T-cell (primary cell): Measurements from ENCODE around the gene OR52W1. TPM values are rescaled to one million over a fixed set of nuclear protein-coding genes. Genes with fewer than 3 reads are reported as not detected.
A peak's percentile ranks its signal among the peaks of the same experiment; 100 is the strongest.

Experiments
- ATAC-seq, 4 experiments: fragments of 200-7000 bp in 3 of 4; fragments of 150-1000 bp in 1 of 4; cut with Tn5 transposase; replicated peaks in 1 of 4; 1 replicate in 3 of 4; 2 replicates in 1 of 4; pipeline ENCODE4 v1.10.0; 2021; ENCODE audit warnings: moderate library complexity in 3 of 4, mild to moderate bottlenecking in 2 of 4, moderate number of reproducible peaks in 1 of 4
- CTCF ChIA-PET, 2 donors: fragments of 300-600 bp; sonication (Branson Sonifier 250); formaldehyde crosslinking; loops; one replicate each; lab custom pipeline; 2022; ENCODE audit warnings: antibody characterized with exemption in 2 of 2; lab: Charles Lee
- POLR2A ChIA-PET, 2 donors: fragments of 300-600 bp; sonication (Branson Sonifier 250); formaldehyde crosslinking; loops; one replicate each; lab custom pipeline; 2022; ENCODE audit warnings: antibody characterized with exemption in 2 of 2; lab: Charles Lee
- DNase-seq, 35 experiments: peaks; one replicate each; pipeline versions ENCODE4 v3.0.0 to v3.0.0-alpha.2; 2013 to 2023
- H3K27ac ChIP-seq: one replicate; pipeline ENCODE4 v1.5.1; 2013; ENCODE audit warnings: low read length
- H3K27me3 ChIP-seq, 2 experiments: replicated peaks in 1 of 2; 1 replicate in 1 of 2; 2 replicates in 1 of 2; pipeline versions ENCODE4 v1.6.1 to v1.7.0; 2013; ENCODE audit warnings: low read length in 1 of 2, mixed read lengths in 1 of 2; ENCODE audit not compliant: control insufficient read depth in 2 of 2, insufficient read depth in 2 of 2; ENCODE audit errors: extremely low read depth in 1 of 2
- H3K36me3 ChIP-seq, 2 donors: 1 replicate in 1 of 2; 2 replicates in 1 of 2; pipeline versions ENCODE4 v1.6.1 to v1.7.0; 2013; ENCODE audit warnings: low read length in 1 of 2; ENCODE audit not compliant: control insufficient read depth in 2 of 2, insufficient read depth in 1 of 2; ENCODE audit errors: extremely low read depth in 1 of 2
- H3K4me1 ChIP-seq, 2 experiments: 1 replicate in 1 of 2; 2 replicates in 1 of 2; pipeline versions ENCODE4 v1.6.1 to v1.7.0; 2013; ENCODE audit warnings: low read length in 2 of 2, mixed read lengths in 1 of 2; ENCODE audit not compliant: insufficient read depth in 2 of 2, control insufficient read depth in 1 of 2; ENCODE audit errors: extremely low read depth in 1 of 2
- H3K4me3 ChIP-seq, 2 donors: 1 replicate in 1 of 2; 2 replicates in 1 of 2; pipeline versions ENCODE4 v1.5.1 to v1.7.0; 2013; ENCODE audit warnings: mild to moderate bottlenecking in 2 of 2, low read length in 1 of 2, moderate library complexity in 1 of 2; ENCODE audit not compliant: control insufficient read depth in 1 of 2; ENCODE audit errors: extremely low read depth in 1 of 2
- H3K9me3 ChIP-seq: 2 replicates; pipeline ENCODE4 v1.7.0; 2013
- H3K27ac Mint-ChIP-seq, 2 donors: one replicate each; pipeline ENCODE4 v1.8.0; 2020 to 2021; ENCODE audit warnings: mild to moderate bottlenecking in 2 of 2, mixed read lengths in 2 of 2
- H3K27me3 Mint-ChIP-seq, 2 donors: one replicate each; pipeline ENCODE4 v1.8.0; 2021 to 2022; ENCODE audit warnings: mixed read lengths in 2 of 2
- H3K36me3 Mint-ChIP-seq: one replicate; pipeline ENCODE4 v1.8.0; 2021; ENCODE audit warnings: mixed read lengths
- H3K4me1 Mint-ChIP-seq, 3 donors: one replicate each; pipeline ENCODE4 v1.8.0; 2020 to 2022; ENCODE audit warnings: mixed read lengths in 3 of 3, mild to moderate bottlenecking in 1 of 3
- H3K4me3 Mint-ChIP-seq, 3 donors: one replicate each; pipeline ENCODE4 v1.8.0; 2020 to 2022; ENCODE audit warnings: mild to moderate bottlenecking in 3 of 3, mixed read lengths in 3 of 3, moderate library complexity in 3 of 3
- H3K9me3 Mint-ChIP-seq, 3 donors: one replicate each; pipeline ENCODE4 v1.8.0; 2020 to 2022; ENCODE audit warnings: mixed read lengths in 3 of 3
- WGBS: methylation state at CpG from one replicate; pipeline ENCODE4 v1.1.5; 2013; ENCODE audit warnings: missing lambda C conversion rate; ENCODE audit not compliant: insufficient coverage; 5-methylcytosine and 5-hydroxymethylcytosine counted together
- total RNA-seq, 35 experiments: library from RNA in 6 of 35; stranded (reverse) in 6 of 35; fragments of 120-200 nt in 1 of 35; gene quantifications; one replicate each; pipeline versions ENCODE4 v1.2.1 to v1.2.4 and lab custom pipeline; 2013 to 2026

The OR52W1 gene
- total RNA-seq, 5 donors from 2014 or later (not counting 1 experiment from before 2014, with no cell fraction given), result not detected

DNA sequence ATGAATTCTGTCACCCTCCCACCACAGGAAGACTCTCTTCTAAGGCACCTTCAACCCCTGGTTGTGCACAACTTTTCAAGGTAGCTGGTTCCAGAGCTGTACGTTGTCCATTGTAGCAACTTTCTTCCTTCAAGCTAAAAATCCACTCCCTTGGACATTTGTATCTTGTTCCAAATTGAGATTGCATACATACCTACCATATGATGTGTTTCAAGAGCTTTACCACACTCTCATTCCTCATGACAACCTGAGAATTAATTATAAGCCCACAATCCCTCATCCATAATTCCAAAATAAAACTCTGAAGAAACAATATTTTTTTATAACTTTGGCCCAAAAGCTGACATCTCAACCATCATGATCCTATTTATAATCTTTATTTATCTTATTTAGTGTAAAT, 3.0 kb downstream of the OR52W1 start:
- peaks cover 10 to 29% of the 10 kb centered on the region in 2 experiments for H3K4me1 ChIP-seq
- no peak overlapping the region for H3K27ac ChIP-seq
- no peak for DNase-seq
- peaks cover 15% of the 10 kb centered on the region for H3K36me3 Mint-ChIP-seq
- H3K27me3 ChIP-seq, result no peaks in the 10 kb centered on the region
- no peak overlapping the region for H3K4me3 Mint-ChIP-seq
- no peak overlapping the region for H3K4me3 ChIP-seq
- H3K9me3 ChIP-seq, result no peaks in the 10 kb centered on the region
- peaks cover 36 to 43% (median 40%) of the 10 kb centered on the region in 3 donors for H3K4me1 Mint-ChIP-seq
- H3K9me3 Mint-ChIP-seq, result no peaks in the 10 kb centered on the region
- CTCF ChIA-PET, result interaction anchor here (0.8 to 0.9 kb wide), 2 partner anchors 10 to 14 kb away, joined by 3 read pairs; no protein-coding TSS in a partner anchor
- POLR2A ChIA-PET, result no interaction called here
- peaks cover 3 to 4% of the 10 kb centered on the region in 2 donors for H3K36me3 ChIP-seq
- ATAC-seq, result no peak
- no peaks in the 10 kb centered on the region for H3K27me3 Mint-ChIP-seq
- peak overlapping the region in 1 of 2 donors; percentile 8 for H3K27ac Mint-ChIP-seq
- WGBS, result 80% methylated on average over 1 of the region's 1 CpG

DNA sequence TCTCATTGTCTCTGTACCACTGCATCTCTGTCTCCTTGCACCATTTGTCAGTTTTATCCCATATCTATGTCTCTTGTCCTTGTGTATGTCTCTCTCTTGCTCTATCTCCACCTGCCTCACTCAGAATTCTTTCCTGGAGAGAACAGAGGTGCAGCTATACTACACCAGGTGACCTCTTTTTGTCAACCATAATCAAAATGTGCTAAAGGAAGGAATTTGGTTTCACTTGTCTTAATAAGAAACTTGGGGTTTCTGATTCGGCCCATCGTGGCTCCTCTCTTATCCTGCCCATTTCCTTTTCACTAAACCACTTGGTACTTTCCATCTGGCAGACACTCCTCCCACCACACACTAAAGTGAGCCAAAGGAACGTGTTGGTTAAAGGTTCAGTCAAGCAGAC, 4.3 kb downstream of the OR52W1 start:
- no CpG with 5 or more reads among the region's 3 CpGs for WGBS
- H3K4me3 ChIP-seq, result no peak overlapping the region
- no peaks in the 10 kb centered on the region for H3K9me3 ChIP-seq
- Mint-ChIP-seq H3K4me1 (peaks cover 36 to 41% (median 40%) of the 10 kb centered on the region in 3 donors), H3K27ac (peak overlapping the region; percentile 31 to 51), H3K9me3 (no peaks in the 10 kb centered on the region), H3K27me3 (no peaks in the 10 kb centered on the region), H3K36me3 (peaks cover 15% of the 10 kb centered on the region), H3K4me3 (peak overlapping the region in 1 of 3 donors; percentile 24)
- H3K36me3 ChIP-seq, result peaks cover 4% of the 10 kb centered on the region in 2 donors
- peaks cover 10 to 29% of the 10 kb centered on the region in 2 experiments for H3K4me1 ChIP-seq
- peak overlapping the region; percentile 37 for H3K27ac ChIP-seq
- ChIA-PET CTCF (no interaction called here), POLR2A (no interaction called here)
- no peaks in the 10 kb centered on the region for H3K27me3 ChIP-seq
- ATAC-seq (peak in 1 of 4 experiments; percentile 73), DNase-seq (peak in 15 of 35 experiments; percentile 6 to 55 (median 18))

DNA sequence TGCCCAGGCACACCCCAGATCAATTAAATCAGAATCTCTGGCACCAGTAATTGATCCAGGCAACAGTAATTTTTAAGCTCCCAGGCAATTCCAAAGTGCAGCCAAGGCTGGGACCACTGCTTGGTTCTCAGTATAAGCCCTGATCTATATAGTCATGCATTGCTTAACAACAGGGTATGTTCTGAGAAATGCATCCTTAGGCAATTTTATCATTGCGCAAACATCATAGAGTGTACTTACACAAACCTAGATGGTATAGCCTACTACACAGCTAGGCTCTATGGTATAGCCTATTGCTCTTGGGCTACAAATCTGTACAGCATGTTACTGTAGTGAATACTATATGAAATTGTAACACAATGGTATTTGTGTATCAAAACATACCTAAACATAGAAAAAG, 5.7 kb downstream of the OR52W1 start:
- H3K27me3 Mint-ChIP-seq, result no peaks in the 10 kb centered on the region
- H3K4me1 ChIP-seq, result peaks cover 10 to 28% of the 10 kb centered on the region in 2 experiments
- no peaks in the 10 kb centered on the region for H3K9me3 Mint-ChIP-seq
- ChIA-PET POLR2A (no interaction called here), CTCF (no interaction called here)
- no peak overlapping the region for H3K27ac Mint-ChIP-seq
- ATAC-seq, result no peak
- peaks cover 36 to 41% (median 40%) of the 10 kb centered on the region in 3 donors for H3K4me1 Mint-ChIP-seq
- H3K27ac ChIP-seq, result no peak overlapping the region
- WGBS, result 100% methylated on average over 1 of the region's 1 CpG
- H3K36me3 Mint-ChIP-seq, result peaks cover 22% of the 10 kb centered on the region
- H3K9me3 ChIP-seq, result no peaks in the 10 kb centered on the region
- H3K4me3 Mint-ChIP-seq, result no peak overlapping the region
- peaks cover 4 to 11% of the 10 kb centered on the region in 2 donors for H3K36me3 ChIP-seq
- H3K27me3 ChIP-seq, result no peaks in the 10 kb centered on the region
- DNase-seq, result no peak
- no peak overlapping the region for H3K4me3 ChIP-seq

GRCh38 chr11:6205366-6205765, 6.3 kb downstream of the OR52W1 start, which contains the start of gene C11orf42:
Gene C11orf42, plus strand, starts transcription at chr11:6205557. Its CDS starts 59 bp downstream, at chr11:6205616.
- Histone ChIP-seq H3K9me3 (no peaks in the 10 kb centered on the region), H3K36me3 (peaks cover 4 to 16% of the 10 kb centered on the region in 2 donors), H3K4me1 (peaks cover 10 to 23% of the 10 kb centered on the region in 2 experiments), H3K27ac (no peak within 1 kb of the TSS), H3K27me3 (no peaks in the 10 kb centered on the region), H3K4me3 (no peak within 1 kb of the TSS)
- H3K27ac Mint-ChIP-seq, result no peak within 1 kb of the TSS
- no peak for DNase-seq
- no CpG with 5 or more reads among the region's 1 CpG for WGBS
- H3K36me3 Mint-ChIP-seq, result peaks cover 25% of the 10 kb centered on the region
- no peak for ATAC-seq
- H3K9me3 Mint-ChIP-seq, result no peaks in the 10 kb centered on the region
- H3K4me3 Mint-ChIP-seq, result no peak within 1 kb of the TSS
- H3K4me1 Mint-ChIP-seq, result peaks cover 36 to 40% (median 40%) of the 10 kb centered on the region in 3 donors
- H3K27me3 Mint-ChIP-seq, result no peaks in the 10 kb centered on the region
- ChIA-PET POLR2A (no interaction called here), CTCF (no interaction called here)

DNA sequence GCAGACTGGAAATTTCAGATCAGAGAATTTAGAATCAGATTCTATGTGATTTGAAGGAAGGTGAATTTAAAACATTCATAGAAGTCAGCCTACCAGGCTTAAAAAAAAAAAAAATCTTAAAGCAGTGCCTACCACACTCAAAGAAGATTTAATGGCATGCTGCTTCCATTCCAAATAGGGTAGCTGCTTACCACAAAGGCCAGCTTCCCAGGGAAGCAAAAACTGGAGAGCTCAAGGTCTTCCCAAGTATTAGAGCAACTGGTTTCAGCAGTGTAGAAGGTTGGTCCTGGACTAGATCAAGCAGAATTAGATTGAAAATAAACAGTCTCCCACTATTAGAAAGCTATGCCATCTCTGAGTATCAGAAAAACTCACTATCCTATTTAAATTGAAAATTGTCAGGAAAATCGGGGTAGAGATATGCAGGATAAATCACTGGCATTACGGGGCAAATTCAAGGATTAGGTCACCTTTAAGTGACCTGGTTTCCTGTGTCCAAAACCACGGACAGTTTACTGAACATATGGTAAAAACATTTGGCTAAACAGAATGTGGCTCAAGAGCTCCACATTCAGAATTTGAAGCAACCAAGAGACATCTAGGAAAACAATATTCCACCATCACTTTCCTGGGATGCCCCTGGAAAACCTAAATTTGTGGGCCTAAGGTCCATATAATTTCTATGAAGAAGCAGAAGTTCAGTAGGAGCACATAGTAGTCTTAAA, 7.6 kb downstream of the OR52W1 start:
- Mint-ChIP-seq H3K4me3 (no peak overlapping the region), H3K9me3 (no peaks in the 10 kb centered on the region), H3K27me3 (no peaks in the 10 kb centered on the region), H3K36me3 (peaks cover 33% of the 10 kb centered on the region), H3K27ac (no peak overlapping the region), H3K4me1 (peaks cover 31 to 34% (median 32%) of the 10 kb centered on the region in 3 donors)
- DNase-seq (no peak), ATAC-seq (no peak)
- Histone ChIP-seq H3K27ac (no peak overlapping the region), H3K9me3 (no peaks in the 10 kb centered on the region), H3K36me3 (peaks cover 4 to 27% of the 10 kb centered on the region in 2 donors), H3K4me3 (no peak overlapping the region), H3K4me1 (peaks cover 10 to 12% of the 10 kb centered on the region in 2 experiments), H3K27me3 (no peaks in the 10 kb centered on the region)
- POLR2A ChIA-PET, result no interaction called here
- CTCF ChIA-PET, result no interaction called here
- WGBS, result 94% methylated on average over 2 of the region's 3 CpGs

DNA sequence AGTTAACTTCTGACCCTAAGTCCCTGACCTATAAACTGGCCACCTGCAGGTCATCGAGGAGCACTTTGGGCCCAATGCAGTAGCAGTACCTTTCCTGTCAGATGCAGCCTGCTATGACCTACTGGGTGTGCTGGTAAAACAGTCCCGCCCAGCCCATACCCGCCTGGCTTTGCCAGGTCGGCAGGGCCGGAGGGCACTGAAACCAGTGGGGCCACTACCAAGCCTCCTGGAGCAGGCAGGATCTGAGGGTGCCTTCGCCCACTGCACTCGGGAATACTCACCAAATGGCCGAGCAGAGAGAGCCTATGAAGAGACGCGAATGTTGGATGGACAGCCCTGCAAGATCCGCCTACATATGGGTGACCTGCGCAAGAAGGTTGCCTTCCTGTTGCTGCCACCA, 10.8 kb downstream of the OR52W1 start:
- Histone ChIP-seq H3K4me3 (no peak overlapping the region), H3K27ac (no peak overlapping the region), H3K9me3 (no peaks in the 10 kb centered on the region), H3K36me3 (peaks cover 4 to 57% of the 10 kb centered on the region in 2 donors), H3K27me3 (no peaks in the 10 kb centered on the region), H3K4me1 (no peaks in the 10 kb centered on the region)
- POLR2A ChIA-PET, result no interaction called here
- Mint-ChIP-seq H3K9me3 (no peaks in the 10 kb centered on the region), H3K4me3 (no peak overlapping the region), H3K36me3 (peaks cover 33% of the 10 kb centered on the region), H3K27me3 (no peaks in the 10 kb centered on the region), H3K27ac (no peak overlapping the region), H3K4me1 (peaks cover 5 to 9% (median 5%) of the 10 kb centered on the region in 3 donors)
- CTCF ChIA-PET, result no interaction called here
- 96% methylated on average over 12 of the region's 12 CpGs for WGBS
- no peak for ATAC-seq
- no peak for DNase-seq
